ENCODE data around the gene C8B. TPM values are rescaled to one million over a fixed set of nuclear protein-coding genes. Genes with fewer than 3 reads are reported as not detected.

C8B gene
- total RNA-seq, 1 experiment from 2014 or later: not detected

DNA sequence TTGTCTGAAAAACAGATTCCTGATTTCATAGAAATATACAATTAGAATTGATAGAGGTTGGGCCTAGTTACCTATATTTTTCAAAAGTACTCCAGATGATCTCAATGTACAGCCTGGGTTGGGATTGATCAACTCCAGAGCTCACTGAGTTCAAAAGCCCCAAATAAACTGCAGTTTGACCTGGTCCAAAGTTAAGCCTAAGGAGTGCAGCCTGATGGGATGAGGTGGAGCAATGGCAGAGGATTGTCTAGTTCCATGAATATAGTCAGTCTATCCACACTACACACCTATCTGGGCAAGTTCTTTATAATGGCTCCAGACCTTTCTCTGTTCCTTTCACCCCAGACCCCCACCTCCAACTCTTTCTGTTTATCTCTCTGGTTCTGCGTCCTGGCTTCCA is 62.0 kb downstream of the C8B start:
- intact Hi-C loops (cut with micrococcal nuclease; ENCODE audit: unreplicated experiment): no loop called here
- H3K36me3 ChIP-seq (ENCODE audit: control insufficient read depth, insufficient read depth, low read length): no peaks in the 10 kb centered on the region
- H3K9me3 Mint-ChIP-seq (ENCODE audit: unreplicated experiment): no peaks in the 10 kb centered on the region

GRCh38 chr1:56901716-56902115 is 64.1 kb downstream of the C8B start:
- TF ChIP-seq CTCF (IDR thresholded peaks at IDR 0.05; ENCODE audit: insufficient read depth in 1 of 2, low read depth in 1 of 2, low read length in 1 of 2, severe bottlenecking in 1 of 2, unreplicated experiment in 1 of 2): no peak
- Histone ChIP-seq H3K4me1 (no peaks in the 10 kb centered on the region), H3K36me3 (ENCODE audit: control insufficient read depth, insufficient read depth, low read length) (no peaks in the 10 kb centered on the region), H3K9me3 (no peaks in the 10 kb centered on the region), H3K4me3 (ENCODE audit: low read depth, low read length) (no peak overlapping the region), H3K27me3 (replicated peaks; ENCODE audit: control insufficient read depth, insufficient read depth, low read length) (no peaks in the 10 kb centered on the region)
- H3K4me1 Mint-ChIP-seq (ENCODE audit: low read depth, unreplicated experiment): no peaks in the 10 kb centered on the region
- H3K36me3 Mint-ChIP-seq (ENCODE audit: insufficient read depth, unreplicated experiment): no peaks in the 10 kb centered on the region
- H3K9me3 Mint-ChIP-seq (ENCODE audit: unreplicated experiment): no peaks in the 10 kb centered on the region
- BruUV-seq (replicated peaks): no TSS peak
- no peak overlapping the region for H3K4me3 Mint-ChIP-seq (ENCODE audit: unreplicated experiment)
- no peak for DNase-seq
- intact Hi-C loops (cut with micrococcal nuclease; ENCODE audit: unreplicated experiment): no loop called here
- no peak overlapping the region for H3K27ac Mint-ChIP-seq (ENCODE audit: unreplicated experiment)
- POLR2A ChIA-PET: no interaction called here
- H3K27me3 Mint-ChIP-seq (ENCODE audit: insufficient read depth, unreplicated experiment): no peaks in the 10 kb centered on the region
- CTCF ChIA-PET: no interaction called here

More for the DNA sequence above, 62.0 kb downstream of the C8B start:
- BruUV-seq (replicated peaks): no TSS peak
- DNase-seq: no peak
- CTCF ChIA-PET: no interaction called here
- Histone ChIP-seq H3K4me3 (ENCODE audit: low read depth, low read length) (no peak overlapping the region), H3K9me3 (no peaks in the 10 kb centered on the region), H3K4me1 (peaks cover 6% of the 10 kb centered on the region; the same call in 1 of the 2 replicates), H3K27me3 (replicated peaks; ENCODE audit: control insufficient read depth, insufficient read depth, low read length) (no peaks in the 10 kb centered on the region)
- Mint-ChIP-seq H3K4me3 (ENCODE audit: unreplicated experiment) (no peak overlapping the region), H3K36me3 (ENCODE audit: insufficient read depth, unreplicated experiment) (no peaks in the 10 kb centered on the region), H3K27ac (ENCODE audit: unreplicated experiment) (no peak overlapping the region), H3K4me1 (ENCODE audit: low read depth, unreplicated experiment) (peaks cover 7% of the 10 kb centered on the region), H3K27me3 (ENCODE audit: insufficient read depth, unreplicated experiment) (no peaks in the 10 kb centered on the region)
- POLR2A ChIA-PET: no interaction called here
- TF ChIP-seq CTCF (IDR thresholded peaks at IDR 0.05; ENCODE audit: insufficient read depth in 1 of 2, low read depth in 1 of 2, low read length in 1 of 2, severe bottlenecking in 1 of 2, unreplicated experiment in 1 of 2): no peak

GRCh38 chr1:56898879-56899278 is 66.9 kb downstream of the C8B start:
- no peaks in the 10 kb centered on the region for H3K27me3 Mint-ChIP-seq (ENCODE audit: insufficient read depth, unreplicated experiment)
- no peaks in the 10 kb centered on the region for H3K9me3 Mint-ChIP-seq (ENCODE audit: unreplicated experiment)
- Histone ChIP-seq H3K9me3 (no peaks in the 10 kb centered on the region), H3K27me3 (replicated peaks; ENCODE audit: control insufficient read depth, insufficient read depth, low read length) (no peaks in the 10 kb centered on the region), H3K4me3 (ENCODE audit: low read depth, low read length) (no peak overlapping the region), H3K4me1 (no peaks in the 10 kb centered on the region), H3K36me3 (ENCODE audit: control insufficient read depth, insufficient read depth, low read length) (no peaks in the 10 kb centered on the region)
- no peaks in the 10 kb centered on the region for H3K36me3 Mint-ChIP-seq (ENCODE audit: insufficient read depth, unreplicated experiment)
- no peaks in the 10 kb centered on the region for H3K4me1 Mint-ChIP-seq (ENCODE audit: low read depth, unreplicated experiment)
- CTCF ChIA-PET: no interaction called here
- intact Hi-C loops (cut with micrococcal nuclease; ENCODE audit: unreplicated experiment): no loop called here
- no peak for TF ChIP-seq CTCF (IDR thresholded peaks at IDR 0.05; ENCODE audit: insufficient read depth in 1 of 2, low read depth in 1 of 2, low read length in 1 of 2, severe bottlenecking in 1 of 2, unreplicated experiment in 1 of 2)
- no peak for DNase-seq
- POLR2A ChIA-PET: no interaction called here
- no peak overlapping the region for H3K27ac Mint-ChIP-seq (ENCODE audit: unreplicated experiment)
- BruUV-seq (replicated peaks): no TSS peak
- H3K4me3 Mint-ChIP-seq (ENCODE audit: unreplicated experiment): no peak overlapping the region

Measured in Caco-2 (cell line).